Embryonic facial prominence (tissue), 1 donor: ENCODE data around the gene USP49.
"Not testable (repeated sequence)": the region's sequence is repeated elsewhere in the genome, so short reads cannot be mapped to it uniquely, and the experiment has no call there.

Source experiments
- DNase-seq: peaks from one replicate; pipeline ENCODE4 v3.0.0-alpha.2; 2016; ENCODE audit errors: extremely low spot score

Gene USP49

DNA sequence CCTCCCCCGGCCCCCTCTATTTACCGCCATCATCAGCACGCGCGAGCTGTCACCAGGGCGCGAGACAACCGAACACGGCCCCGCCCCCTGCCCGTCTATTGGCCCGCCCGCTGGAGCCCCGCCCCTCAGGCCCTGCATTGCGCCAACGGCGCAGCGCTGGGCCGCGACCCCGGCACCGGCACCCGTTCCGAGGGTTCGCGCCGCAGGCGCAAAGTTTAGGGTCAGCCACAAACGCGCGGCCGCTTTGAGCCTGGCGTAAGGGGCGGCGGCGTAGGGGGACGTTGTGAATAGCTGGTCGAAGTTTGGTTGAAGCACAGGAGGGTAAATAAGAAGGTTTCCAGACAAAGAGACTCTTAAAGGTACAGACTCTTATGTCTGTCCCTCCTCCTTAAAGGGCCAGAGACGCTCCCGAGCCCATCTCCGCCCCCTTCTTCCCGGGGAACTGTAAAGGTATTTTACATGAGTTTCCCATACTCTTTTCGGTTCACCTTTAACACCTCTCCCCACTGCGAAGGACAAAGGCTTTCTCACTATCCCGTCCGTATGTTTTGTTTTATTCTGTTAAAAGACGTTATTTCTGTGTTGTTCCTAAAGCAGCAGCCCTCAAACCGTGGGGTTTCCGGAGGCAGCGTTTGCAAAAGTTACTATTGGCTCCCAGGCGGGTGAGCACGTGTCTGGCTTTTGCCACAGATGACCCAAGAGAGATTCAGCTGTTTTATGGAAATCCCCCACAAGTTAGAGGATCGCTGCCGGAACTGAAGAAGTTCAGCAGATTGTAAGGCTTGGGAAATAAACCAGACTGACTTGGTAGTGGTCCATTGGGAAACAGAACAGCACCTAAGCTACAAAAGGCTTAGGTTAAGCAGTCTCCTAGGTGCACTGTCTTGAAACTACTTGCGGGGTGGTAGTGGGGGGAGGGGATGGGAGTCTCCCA is at the start of gene USP49:
USP49 (minus strand) TSS at position 76 of the 934 bp plus-strand sequence. CDS start 88,392 bp downstream, outside the sequence.
- DNase-seq = peak; percentile 88

- no peak for DNase-seq
Measured at GRCh38 chr6:41943456-41943855, 48.3 kb upstream of the USP49 start.

DNA sequence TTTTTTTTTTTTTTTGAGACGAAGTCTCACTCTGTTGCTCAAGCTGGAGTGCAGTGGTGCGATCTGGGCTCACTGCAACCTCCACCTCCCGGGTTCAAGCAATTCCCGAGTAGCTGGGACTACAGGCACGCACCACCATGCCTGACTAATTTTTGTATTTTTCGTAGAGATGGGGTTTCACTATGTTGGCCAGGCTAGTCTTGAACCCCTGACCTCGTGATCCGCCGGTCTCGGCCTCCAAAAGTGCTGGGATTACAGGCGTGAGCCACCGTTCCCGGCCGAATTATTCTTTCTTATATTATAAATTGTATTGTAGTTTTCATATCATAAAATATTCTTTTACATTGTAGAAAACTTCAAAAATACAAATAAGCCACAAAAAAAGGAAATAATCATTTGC is 47.7 kb upstream of the USP49 start:
- not testable (repeated sequence) for DNase-seq

DNA sequence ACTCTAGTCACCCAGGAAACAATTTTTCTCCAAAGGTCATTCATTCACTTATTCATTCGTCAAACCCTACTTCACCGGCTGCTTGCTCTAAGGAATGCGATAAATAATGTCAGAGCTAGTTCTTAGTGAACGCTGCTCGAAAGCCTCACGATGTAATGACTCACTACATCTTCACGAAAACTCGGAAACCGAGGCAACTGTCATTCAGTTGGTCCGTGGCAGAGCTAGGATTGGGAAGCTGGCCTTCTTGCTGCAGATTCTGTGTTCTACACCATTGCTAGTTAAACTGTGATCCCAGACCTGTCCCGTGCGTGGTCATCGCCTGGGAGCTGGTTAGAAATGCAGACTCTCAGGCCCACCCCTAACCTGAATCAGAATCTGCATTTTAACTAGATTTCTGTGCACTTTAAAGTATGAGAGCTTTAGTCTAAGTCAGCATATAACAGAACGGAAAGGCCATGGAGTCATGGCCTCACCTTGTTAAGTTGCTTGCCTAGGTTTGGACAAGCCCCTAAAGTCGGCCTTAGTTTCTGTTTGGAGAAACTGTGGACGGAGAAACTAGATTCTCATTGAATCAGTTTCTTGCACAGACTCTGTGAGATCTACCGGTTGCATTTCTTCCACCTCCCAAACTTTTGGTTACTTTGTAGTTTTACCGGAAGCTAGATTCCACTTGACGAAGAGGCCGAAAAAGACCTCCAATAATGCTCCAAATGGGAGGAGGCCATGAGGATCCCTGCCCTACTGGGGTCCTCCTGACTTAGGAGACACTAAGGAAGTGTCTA is 47.1 kb upstream of the USP49 start:
- no peak for DNase-seq

DNA sequence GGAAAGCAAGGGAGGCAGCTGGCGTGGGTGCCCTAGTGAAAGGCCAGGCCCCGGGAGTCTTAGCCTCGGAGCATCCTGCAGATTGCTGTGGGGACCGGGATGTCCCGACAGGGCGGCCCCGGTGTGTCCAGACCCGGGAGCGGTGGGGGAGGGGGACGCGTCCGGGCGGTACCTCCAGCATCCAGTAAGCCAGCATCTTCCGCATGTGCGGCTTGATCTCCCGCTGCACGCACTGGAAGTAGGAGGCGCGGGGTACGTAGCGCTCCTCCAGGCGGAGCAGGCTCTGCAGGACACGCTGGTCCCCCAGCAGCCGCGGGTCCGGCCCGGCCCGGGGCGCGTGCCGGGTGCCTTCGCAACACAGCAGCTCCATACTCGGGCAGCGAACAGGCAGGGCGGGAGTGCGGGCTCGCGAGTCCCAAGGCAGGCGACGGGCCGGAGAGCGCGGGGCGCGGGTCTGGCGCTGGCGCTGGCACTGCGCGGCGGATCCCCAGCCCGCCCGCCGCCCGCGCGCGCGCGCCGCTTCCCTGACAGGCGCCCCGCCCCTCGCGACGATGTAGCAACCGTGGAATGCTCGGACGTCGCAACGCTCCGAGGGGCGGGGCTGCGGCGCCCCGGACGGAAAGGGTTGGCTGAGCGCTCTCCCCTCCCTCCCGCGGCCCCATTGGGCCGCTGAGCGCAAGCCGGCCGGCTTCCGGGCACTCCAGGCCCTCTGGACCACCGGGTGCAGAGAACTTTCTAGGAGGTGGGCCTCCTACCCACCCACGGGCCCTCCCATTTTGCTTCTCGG is 46.3 kb upstream of the USP49 start, which contains the start of gene CCND3:
CCND3 (minus strand) TSS at position 529 of the 787 bp plus-strand sequence; CDS start at position 370, 159 bp downstream.
- peak; percentile 72 for DNase-seq

- DNase-seq = no peak
Measured at GRCh38 chr6:41940759-41941279, 45.6 kb upstream of the USP49 start.

- DNase-seq = no peak
Measured at GRCh38 chr6:41939848-41940758, 44.9 kb upstream of the USP49 start.

DNA sequence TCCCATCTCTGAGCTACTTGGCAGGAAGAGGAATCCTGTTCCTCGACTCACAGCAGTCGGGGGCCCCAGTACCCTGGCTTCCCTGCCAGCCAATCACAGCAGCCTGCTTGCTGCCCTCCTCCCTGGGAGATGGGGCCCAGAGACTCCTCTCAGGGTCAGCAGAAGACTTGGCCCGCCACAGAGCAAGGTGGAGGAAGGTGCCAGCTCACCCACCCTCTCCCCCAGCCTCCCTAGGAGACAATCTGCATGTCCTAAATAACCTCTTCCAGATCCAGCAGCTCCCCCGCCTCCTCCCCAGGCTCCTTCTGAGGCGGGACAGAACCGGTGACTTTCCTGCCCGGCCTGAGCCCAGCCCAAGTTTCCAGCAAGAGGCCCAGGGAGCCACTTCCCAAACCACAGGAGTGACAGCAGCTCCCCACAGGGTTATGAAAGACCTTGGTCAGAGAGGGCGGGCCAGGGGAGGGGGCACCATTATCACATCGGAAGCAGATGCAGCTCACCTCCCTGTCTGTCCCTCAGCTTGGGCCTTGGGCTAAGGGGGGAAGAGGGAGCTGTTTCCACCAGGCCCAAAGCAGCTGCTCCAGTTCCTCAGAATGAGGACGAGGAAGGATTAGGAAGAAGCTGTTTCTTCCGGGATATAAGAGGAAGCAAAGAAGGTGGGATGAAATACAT is 44.1 kb upstream of the USP49 start:
- no peak for DNase-seq

GRCh38 chr6:41938590-41939175 is 43.5 kb upstream of the USP49 start:
- DNase-seq = no peak

GRCh38 chr6:41937861-41938574 is 42.8 kb upstream of the USP49 start:
- DNase-seq = no peak

GRCh38 chr6:41937472-41937860 is 42.3 kb upstream of the USP49 start:
- no peak for DNase-seq

DNA sequence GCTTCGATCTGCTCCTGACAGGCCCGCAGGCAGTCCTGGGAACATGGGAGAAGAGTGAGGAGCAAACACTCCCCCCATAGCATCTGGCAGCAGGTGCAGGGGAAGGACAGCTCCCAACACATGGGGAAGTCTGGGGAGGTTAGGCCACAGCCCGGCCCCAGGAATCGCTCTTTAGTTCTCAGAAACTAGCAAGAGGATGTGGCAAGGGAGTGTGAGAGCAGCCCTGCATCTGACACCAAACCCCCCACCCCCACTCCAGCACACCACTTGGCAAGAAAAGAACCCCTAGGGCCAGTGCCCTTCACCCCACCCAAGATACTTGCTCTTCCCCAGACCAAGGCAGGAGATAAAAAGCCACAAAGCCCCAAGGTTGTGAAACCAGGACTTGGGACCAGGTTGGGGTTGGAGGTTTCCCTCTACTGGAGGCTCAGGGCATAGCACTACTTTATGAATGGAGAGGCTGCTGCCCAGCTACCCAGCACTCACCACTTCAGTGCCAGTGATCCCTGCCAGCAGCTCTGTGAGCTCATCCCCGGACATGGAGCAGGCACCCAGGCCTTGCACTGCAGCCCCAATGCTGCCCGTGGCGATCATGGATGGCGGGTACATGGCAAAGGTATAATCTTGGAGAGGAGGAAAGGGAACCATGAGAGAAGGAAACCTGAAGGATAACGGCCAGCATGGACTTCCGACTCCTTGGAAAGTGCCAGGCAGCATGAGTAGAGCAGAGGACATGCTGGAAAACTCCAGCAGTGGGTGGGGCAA is 41.1 kb upstream of the USP49 start:
- DNase-seq = no peak

DNA sequence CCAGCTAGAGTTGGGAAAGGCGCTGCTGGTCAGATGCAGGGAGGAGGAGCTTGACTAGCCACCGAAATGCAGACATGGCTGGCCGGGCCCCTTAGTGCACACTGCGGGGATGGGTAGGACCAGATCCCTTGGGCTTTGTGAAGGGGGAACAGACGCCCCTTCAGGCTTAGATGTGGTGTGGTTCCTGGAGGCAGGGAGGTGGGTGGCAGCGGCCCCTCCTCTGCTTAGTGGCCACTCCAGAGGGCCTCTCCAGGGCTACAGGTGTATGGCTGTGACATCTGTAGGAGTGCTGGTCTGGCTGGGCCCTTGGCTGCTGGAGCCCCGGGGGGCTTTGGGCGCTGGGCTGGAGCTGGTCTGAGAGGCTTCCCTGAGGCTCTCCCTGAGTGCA is 40.5 kb upstream of the USP49 start:
- no peak for DNase-seq

DNA sequence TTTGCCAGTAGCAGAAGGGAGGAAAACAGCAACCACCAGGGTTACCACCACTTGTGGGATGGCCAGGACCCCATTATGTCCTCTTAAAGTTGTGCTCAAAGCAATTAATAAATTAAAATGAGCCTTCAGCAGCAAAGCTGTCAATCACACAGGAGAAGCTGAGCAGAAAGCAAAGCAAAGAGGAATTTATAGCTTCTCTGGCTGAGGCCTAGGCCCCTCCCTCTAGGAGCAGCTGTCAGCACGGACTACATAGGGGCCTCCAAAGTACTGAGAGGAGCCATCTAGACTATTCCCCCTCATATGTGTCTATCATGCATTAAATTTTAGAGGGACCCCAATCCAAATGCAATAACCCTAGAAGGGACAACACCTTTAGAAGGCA is 40.0 kb upstream of the USP49 start:
- no peak for DNase-seq

- DNase-seq = no peak
Measured at GRCh38 chr6:41934278-41935192, 39.4 kb upstream of the USP49 start.

- DNase-seq = no peak
Measured at GRCh38 chr6:41932378-41932777, 37.2 kb upstream of the USP49 start.

DNA sequence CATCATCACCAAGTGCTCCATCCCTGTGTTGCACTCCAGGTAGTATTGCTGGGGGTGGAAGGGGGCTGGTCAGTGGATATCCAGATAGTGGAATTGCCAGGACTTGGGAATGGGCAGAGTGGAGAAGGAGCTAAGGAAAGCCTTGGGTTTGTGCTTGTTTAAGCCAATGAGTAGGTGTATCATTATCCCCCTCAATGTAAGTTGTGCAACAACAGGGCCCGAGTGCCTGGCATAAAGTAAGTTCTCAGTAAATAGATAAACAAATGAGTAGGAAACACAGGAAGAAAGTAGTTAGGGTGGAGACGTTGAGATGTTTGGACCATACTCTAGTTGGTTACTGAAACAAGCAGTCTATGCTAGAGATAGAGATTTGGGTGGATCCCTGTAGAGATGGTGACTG is 36.6 kb upstream of the USP49 start:
- DNase-seq = no peak
